ENCODE measurements around the gene ZNF99.
"Not testable (repeated sequence)": the region's sequence is repeated elsewhere in the genome, so short reads cannot be mapped to it uniquely, and the experiment has no call there.

DNA sequence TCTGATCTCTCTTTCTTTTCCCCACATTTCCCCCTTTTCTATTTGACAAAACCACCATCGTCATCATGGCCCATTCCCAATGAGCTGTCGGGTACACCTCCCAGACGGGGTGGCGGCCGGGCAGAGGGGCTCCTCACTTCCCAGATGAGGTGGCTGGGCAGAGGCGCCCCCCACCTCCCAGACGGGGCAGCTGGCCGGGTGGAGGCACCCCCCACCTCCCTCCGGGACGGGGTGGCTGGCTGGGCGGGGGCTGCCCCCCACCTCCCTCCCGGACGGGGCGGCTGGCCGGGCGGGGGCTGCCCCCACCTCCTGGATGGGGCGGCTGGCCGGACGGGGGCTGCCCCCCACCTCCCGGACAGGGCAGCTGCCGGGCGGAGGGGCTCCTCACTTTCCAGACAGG is 81.3 kb downstream of the ZNF99 start:
- TF ChIP-seq, protein P1, sequence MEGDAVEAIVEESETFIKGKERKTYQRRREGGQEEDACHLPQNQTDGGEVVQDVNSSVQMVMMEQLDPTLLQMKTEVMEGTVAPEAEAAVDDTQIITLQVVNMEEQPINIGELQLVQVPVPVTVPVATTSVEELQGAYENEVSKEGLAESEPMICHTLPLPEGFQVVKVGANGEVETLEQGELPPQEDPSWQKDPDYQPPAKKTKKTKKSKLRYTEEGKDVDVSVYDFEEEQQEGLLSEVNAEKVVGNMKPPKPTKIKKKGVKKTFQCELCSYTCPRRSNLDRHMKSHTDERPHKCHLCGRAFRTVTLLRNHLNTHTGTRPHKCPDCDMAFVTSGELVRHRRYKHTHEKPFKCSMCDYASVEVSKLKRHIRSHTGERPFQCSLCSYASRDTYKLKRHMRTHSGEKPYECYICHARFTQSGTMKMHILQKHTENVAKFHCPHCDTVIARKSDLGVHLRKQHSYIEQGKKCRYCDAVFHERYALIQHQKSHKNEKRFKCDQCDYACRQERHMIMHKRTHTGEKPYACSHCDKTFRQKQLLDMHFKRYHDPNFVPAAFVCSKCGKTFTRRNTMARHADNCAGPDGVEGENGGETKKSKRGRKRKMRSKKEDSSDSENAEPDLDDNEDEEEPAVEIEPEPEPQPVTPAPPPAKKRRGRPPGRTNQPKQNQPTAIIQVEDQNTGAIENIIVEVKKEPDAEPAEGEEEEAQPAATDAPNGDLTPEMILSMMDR (IDR thresholded peaks at IDR 0.05) = not testable (repeated sequence)
- TF ChIP-seq POLR2A (IDR thresholded peaks at IDR 0.05) = not testable (repeated sequence)
